ENCODE measurements around the gene ZNF3.

DNA sequence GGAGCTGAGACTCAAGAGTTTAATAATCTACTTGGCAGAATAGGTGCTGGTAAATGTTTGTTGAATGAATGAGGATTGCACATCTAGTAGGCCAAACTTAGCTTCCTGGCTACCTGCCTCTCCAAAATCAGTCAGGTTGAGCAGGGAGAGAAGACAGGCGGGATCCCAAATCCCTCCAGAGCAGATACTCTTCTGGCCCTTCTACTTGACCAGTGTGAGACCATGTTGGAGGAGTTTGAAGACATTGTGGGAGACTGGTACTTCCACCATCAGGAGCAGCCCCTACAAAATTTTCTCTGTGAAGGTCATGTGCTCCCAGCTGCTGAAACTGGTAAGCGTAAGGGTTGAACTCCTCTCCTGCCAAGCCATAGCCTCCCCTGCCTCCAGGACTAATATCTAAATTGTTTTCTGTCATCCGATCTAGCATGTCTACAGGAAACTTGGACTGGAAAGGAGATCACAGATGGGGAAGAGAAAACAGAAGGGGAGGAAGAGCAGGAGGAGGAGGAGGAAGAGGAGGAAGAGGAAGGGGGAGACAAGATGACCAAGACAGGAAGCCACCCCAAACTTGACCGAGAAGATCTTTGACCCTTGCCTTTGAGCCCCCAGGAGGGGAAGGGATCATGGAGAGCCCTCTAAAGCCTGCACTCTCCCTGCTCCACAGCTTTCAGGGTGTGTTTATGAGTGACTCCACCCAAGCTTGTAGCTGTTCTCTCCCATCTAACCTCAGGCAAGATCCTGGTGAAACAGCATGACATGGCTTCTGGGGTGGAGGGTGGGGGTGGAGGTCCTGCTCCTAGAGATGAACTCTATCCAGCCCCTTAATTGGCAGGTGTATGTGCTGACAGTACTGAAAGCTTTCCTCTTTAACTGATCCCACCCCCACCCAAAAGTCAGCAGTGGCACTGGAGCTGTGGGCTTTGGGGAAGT lies 43.0 kb upstream of the ZNF3 start:
- TF ChIP-seq ISL1 (CRISPR knock-in tag; IDR thresholded peaks at IDR 0.05) (no peak), ZC3H10 (CRISPR knock-in tag; IDR thresholded peaks at IDR 0.05) (no peak)

Measured in SK-N-SH treated with all-trans-retinoic acid at 6 μM for 48 hours (cell line).